HL-60/S4 treated with retinoic acid at 250 ng/mL for 4 days and 3 days (cell line): ENCODE results near the gene CHMP4A.

Experiments used
- in situ Hi-C: fragments of 300-500 bp; cut with MboI; formaldehyde crosslinking; loops from 2 replicates; pipeline ENCODE4 v1.7.0; 2022; ENCODE audit warnings: low sequenced_read_pairs

CHMP4A gene

DNA sequence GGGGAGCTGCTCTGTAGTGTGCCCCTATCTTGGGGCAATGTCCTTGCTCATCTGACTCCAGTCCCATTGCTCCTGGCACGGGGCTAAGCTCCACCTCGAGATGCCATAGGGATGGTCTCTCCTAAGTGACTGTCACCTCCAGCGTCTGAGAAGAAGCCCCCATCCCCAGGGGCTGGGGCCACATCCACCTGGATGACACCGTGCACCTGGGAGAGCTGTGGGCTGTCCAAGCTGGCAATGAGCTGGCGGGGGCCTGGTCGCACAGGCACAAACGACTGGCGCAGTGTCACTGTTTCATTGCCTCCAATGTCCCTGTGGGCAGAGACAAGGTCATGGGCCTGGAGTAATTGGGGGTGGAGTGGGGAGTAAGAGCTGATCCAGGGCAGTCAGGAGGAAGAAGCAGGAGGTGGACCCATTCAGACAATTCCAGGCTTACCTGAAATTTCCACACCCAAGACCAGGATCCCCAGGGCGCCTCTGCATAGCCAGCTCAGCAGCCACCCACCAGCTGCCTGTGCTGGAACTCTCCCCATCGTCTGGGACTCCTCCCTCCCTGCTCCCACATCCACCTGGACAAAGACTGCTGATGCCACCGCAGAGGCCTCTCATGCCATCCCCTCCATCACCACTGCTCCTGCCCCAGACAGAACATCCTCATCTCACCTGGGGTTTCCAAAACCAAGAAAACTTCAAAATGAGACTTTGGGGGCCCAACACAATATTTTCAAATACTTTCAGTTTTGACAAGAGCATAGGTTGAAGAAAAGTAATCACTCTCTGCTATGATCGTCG, 36.1 kb upstream of the CHMP4A start:
- in situ Hi-C loops: loop anchor here (25.0 kb wide), 1 partner anchor 188 kb away; the partner anchor contains the start of genes CBLN3, KHNYN and SDR39U1

DNA sequence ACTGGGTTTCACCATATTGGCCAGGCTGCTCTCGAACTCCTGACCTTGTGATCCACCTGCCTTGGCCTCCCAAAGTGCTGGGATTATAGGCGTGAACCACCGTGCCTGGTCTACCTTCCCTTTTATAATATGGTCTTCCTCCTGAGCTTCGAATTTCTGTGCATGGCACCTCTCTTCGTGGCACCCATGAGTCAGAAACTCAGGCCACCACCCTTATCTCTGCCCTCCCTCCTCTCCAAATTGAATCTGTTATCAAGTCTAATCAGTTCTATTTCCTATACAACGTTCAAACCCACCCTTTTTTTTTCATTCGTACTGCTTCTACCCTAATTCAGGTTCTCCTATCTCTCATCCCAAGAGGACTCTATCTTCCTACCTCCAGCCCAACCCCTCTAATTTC, 34.1 kb upstream of the CHMP4A start:
- in situ Hi-C loops: loop anchor here (25.0 kb wide), 1 partner anchor 190 kb away; the partner anchor contains the start of genes CBLN3, KHNYN and SDR39U1

DNA sequence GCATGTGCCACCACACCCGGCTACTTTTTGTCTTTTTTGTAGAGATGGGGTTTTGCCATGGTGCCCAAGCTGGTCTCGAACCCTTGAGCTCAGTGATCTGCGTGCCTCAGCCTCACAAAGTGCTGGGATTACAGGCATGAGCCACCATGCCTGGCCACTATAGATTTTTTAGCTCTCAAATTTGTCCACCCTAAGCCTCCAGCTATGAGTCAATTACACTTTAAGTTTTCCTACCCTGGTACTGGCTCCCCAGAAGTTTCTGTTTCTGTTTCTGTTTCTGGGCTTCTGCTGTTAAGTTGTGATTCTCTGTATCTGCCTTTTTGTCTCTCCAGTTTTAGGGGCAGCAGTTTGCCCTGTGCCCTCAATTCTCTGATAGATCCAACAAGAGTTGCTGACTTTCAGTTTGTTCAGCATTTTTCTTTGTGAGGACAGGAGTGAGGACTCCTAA, 33.5 kb upstream of the CHMP4A start:
- in situ Hi-C loops: loop anchor here (25.0 kb wide), 1 partner anchor 191 kb away; the partner anchor contains the start of genes CBLN3, KHNYN and SDR39U1

DNA sequence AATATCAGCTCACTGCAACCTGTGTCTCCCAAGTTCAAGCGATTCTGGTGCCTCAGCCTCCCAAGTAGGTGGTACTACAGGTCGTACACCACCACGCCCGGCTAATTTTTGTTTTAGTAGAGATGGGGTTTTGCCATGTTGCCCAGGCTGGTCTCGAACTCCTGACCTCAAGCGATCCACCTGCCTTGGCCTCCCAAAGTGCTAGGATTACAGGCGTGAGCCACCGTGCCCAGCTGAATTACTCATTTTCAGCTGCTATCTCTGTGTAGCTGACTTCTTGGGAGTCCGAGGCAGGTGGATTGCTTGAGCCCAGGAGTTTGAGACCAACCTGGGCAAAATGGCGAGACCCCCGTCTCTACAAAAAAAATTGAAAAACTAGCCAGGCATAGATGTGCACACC, 32.1 kb upstream of the CHMP4A start:
- in situ Hi-C loops: loop anchor here (25.0 kb wide), 1 partner anchor 192 kb away; the partner anchor contains the start of genes CBLN3, KHNYN and SDR39U1

DNA sequence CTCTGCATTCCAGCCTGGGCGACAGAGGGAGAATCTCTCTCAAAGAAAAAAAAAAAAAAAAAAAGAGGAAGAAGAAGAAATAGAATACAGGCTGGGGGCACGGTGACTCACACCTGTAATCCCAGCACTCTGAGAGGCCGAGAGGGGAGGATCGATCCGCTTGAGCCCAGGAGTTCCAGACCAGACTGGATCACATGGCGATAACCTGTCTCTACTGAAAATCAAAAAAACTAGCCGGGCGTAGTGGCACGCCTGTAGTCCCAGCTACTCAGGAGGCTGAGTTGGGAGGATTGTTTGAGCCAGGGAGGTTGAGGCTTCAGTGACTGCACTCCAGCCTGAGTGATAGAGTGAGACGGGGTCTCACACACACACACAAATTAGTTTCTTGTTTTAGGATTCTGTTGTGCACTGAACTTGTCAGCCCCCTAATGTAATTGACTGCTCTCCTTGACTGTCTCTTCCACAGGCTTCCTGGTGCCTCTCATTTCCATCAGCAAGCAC, 30.1 kb upstream of the CHMP4A start:
- in situ Hi-C loops: loop anchor here (5.0 to 25.0 kb wide), 2 partner anchors 54 to 194 kb away; partner anchors contain the start of genes CBLN3, DHRS1, KHNYN and NOP9

DNA sequence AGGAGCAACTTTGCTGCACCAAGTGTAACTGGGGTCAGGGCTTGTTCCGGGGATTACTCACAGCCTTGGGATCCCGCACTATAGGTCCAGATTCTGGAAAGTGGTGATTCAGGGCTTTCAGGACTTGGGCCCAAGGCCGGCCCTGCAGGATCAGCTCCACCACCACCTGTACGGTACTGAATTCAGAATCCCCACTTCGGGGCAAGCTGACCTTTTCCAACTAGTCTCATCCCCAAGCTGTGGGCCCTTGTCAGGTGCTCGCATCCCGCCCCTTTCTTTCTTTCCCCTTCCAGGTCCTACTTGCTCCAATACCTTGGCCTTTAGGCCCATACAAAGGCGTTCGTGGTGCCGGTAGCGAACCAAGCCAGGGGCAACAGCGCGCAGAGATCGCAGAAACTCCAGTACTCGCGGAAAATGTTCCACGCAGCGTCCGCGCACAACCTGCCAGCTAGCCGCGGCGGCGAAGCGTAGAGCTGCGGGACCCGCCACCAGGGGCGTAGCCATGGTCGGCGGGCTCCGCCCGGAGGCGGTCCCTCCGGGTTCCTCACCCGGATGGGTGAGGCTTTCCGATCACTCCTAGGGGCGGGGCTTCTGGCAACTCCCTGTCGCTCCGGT, 28.6 kb upstream of the CHMP4A start:
- in situ Hi-C loops: loop anchor here (5.0 to 25.0 kb wide), 2 partner anchors 55 to 195 kb away; partner anchors contain the start of genes CBLN3, DHRS1, KHNYN and NOP9

DNA sequence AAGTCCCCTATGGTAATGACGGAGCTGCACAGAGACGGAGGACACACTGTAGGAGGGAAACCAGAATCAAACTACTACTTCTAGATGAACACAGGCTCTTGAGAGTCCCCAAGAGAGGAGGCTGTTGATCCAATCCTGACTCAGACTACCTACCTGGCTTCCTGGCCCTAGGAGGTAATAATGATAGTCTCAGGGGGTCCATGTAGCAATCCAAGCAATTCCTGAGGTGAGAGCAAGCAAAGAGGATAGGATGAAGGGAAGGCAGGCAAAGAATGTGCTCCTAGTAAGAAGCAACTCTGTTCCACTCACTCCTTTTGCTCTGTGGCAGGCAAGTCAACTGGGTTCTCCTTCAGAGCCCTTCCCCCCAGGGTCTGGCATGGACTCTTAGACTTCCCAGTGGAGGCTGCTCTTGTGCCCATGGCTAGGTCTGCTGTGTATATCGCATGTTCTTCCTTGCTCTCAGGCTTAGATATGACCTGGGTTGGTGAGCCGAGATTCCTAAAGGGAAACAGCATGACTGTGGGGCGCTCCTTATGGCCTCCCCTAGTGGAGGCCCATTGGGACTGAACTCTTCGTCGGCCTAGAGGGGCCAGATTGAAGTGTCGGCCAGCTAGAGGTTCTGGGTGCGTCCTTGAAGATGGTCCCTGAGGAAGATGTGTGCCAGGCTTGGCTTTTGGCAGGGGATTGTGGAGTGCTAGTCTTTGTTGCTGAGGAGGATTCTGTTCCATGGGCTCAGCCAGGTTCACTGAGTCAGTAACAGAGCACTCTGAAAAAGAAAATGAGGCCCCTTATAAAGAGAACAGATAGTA, 27.0 kb upstream of the CHMP4A start:
- in situ Hi-C loops: loop anchor here (5.0 to 25.0 kb wide), 2 partner anchors 57 to 197 kb away; partner anchors contain the start of genes CBLN3, DHRS1, KHNYN and NOP9

DNA sequence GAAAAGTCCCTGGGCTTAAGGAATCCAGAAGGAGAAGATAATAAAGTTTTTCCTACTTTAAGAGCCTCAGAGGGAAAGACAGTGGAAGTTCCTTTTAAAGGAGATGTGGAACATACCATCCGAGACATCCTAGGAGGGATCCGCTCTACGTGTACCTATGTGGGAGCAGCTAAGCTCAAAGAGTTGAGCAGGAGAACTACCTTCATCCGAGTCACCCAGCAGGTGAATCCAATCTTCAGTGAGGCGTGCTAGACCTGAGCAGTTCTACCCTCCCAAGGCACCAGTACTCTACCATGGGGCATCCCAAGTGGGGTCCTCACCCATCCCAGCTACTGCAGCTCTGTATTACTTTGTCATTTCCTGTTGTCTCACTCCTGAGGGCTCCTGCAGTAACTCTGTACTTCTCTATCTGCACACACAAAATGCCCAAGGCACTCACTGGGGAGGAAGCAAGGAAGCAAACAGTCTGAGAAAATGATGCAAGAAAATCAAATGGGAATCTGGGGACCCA, 25.3 kb upstream of the CHMP4A start:
- in situ Hi-C loops: loop anchor here (25.0 kb wide), 1 partner anchor 199 kb away; the partner anchor contains the start of genes CBLN3, KHNYN and SDR39U1

DNA sequence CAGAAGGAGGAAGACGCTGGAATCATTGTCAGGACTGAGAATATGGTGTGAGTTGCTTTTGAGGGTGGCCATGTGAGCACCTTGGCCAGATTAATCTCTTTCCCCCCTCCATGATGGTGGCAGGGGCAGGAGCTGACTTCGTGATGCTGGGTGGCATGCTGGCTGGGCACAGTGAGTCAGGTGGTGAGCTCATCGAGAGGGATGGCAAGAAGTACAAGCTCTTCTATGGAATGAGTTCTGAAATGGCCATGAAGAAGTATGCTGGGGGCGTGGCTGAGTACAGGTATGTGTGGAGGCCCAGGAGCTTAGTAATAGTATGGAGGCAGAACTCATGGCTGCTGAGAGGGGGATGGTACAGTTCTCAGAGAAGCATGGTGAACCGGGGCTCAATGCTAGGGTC, 24.8 kb upstream of the CHMP4A start:
- in situ Hi-C loops: loop anchor here (25.0 kb wide), 1 partner anchor 199 kb away; the partner anchor contains the start of genes CBLN3, KHNYN and SDR39U1

DNA sequence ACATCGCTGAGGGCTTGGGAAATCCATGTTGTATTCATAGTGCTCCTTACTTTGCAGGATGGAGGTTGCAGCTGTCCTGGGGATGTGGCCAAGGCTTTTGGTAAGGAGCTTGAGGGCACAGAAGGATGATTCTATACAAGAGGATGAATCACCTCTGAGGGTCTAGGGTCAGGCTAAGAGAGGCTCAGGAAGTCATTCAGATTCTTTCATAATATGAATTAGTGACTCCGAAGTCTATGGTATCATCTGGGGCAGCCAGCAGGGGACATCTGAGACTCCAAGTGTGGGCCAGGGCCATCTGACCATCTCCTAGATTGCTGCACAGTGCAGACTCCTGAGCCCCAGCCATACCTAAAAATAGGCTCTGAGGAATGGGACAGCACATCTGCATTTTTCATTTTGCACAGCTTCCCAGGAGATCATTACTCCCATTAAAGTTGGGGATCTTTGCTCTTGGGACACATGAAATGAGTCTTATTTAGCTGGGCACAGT, 24.2 kb upstream of the CHMP4A start:
- in situ Hi-C loops: loop anchor here (25.0 kb wide), 1 partner anchor 200 kb away; the partner anchor contains the start of genes CBLN3, KHNYN and SDR39U1

DNA sequence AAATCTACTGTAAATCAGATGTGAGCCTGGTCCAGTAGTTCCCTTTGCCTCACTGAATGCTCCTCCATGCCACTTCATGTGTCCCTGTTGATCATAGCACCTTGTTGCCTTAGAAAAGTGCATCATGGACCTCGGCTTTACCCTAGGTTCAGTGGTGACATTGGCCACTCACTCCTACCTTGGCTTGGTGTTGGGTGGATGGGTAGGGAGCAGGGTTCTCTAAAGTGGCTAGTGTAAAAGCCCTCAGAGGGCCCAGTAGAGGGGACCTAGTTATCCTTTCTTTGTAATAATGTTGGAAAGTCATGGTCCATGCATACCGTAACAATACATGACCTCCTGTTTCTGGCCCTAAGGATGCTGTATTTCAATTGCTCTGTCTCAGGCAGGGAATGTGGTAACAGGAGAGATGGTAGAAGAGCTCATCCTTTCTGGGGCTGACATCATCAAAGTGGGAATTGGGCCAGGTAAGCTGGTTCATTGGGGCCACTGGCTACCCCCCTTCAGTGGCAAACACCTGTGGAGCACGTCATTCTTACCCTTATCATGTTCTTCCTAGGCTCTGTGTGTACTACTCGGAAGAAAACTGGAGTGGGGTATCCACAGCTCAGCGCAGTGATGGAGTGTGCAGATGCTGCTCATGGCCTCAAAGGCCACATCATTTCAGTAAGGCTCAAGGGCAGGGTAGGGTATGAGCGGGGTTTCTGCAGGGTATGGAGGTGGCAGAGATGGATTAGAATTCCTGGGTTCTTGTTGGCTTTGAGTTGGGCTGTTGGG, 23.6 kb upstream of the CHMP4A start:
- in situ Hi-C loops: loop anchor here (25.0 kb wide), 1 partner anchor 200 kb away; the partner anchor contains the start of genes CBLN3, KHNYN and SDR39U1

DNA sequence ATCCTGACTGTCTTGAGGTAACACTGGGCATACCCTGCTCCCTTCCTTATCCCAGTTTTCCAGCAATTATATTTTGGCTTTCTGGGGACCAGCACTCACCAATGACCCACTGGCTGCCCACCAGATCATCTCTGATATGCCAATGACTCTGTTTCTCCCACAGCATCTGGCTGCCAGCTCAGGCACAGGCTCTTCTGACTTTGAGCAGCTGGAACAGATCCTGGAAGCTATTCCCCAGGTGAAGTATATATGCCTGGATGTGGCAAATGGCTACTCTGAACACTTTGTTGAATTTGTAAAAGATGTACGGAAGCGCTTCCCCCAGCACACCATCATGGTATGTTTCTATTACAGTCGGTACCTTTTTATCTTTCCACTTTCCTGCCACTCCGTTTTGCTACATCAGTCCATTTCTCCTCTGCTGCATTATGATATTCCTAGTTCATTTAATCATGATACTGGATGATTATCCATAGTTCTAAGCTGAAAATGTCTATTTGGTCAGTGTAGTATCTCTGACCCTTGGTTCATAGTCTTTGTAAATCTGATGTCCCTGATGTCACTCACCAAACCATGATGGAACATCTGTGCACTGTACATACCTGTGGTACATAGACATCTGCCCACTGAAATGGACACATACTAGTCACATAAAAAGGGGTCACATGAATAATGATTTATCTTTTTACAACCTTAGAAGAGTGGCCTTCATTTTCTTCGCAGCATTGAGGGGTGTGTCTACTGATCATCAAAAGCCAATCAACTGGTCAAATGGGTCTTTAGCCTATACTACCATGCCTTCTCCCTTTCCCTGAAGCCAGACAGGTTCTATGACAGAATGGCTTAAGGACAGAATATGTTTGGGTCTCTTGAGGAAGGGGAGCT, 22.8 kb upstream of the CHMP4A start:
- in situ Hi-C loops: loop anchor here (25.0 kb wide), 1 partner anchor 201 kb away; the partner anchor contains the start of genes CBLN3, KHNYN and SDR39U1

DNA sequence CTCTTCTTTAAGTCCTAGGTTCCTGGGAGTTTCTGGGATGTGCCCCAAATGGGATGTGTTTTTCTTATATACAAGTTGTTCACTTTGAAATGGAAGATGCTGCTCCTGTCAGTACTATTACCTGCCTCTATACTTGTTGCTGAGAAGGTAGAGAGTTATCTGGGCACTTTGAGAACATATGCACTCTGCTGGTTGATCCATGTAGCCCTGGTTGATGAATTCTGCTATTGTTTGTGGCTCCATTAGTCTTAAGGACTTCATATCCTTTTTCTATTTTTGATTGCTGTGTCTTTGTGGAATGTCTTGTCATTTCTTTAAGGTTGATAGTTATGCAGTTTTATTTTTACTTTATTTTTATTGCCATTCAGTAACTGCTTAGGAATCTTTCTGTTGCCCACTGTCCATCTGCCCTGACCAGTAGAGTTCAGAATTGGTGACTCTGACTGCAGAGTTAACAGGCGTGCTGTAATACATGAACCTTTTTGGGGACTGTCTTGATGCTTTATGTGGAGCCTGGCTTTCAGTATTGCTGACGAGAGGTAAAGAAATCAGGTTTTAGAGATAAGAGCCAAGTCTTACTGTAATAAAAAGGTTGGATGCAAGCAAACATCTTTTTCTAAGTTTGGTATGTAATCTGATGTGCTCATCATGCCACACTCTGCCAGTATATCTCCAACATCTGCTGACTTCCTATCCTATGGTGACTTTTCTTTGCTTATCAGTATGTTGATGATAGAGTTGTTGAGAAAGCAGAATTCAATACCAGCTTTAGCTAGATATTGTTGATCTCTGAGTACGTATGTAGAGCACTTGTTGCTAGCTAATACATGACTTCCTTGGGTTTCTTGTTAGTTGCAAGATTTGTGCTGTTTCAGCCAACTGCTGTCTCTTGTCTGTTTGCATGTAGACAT, 21.1 kb upstream of the CHMP4A start:
- in situ Hi-C loops: loop anchor here (25.0 kb wide), 1 partner anchor 203 kb away; the partner anchor contains the start of genes CBLN3, KHNYN and SDR39U1

DNA sequence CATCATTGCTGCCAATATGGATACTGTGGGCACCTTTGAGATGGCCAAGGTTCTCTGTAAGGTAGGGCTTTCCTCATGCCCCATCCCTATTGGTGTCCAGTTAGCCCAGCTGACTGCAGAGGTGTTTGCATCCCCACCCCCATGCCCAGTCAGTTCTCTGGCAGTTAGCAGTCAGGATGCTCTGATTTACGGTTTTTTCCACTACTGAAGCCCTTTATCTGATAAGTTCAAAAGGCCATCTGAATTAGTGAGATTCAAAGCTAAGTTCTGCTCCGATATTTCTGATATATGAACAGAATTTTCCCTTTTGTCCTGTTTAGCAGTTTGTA, 20.2 kb upstream of the CHMP4A start:
- in situ Hi-C loops: loop anchor here (25.0 kb wide), 1 partner anchor 204 kb away; the partner anchor contains the start of genes CBLN3, KHNYN and SDR39U1

DNA sequence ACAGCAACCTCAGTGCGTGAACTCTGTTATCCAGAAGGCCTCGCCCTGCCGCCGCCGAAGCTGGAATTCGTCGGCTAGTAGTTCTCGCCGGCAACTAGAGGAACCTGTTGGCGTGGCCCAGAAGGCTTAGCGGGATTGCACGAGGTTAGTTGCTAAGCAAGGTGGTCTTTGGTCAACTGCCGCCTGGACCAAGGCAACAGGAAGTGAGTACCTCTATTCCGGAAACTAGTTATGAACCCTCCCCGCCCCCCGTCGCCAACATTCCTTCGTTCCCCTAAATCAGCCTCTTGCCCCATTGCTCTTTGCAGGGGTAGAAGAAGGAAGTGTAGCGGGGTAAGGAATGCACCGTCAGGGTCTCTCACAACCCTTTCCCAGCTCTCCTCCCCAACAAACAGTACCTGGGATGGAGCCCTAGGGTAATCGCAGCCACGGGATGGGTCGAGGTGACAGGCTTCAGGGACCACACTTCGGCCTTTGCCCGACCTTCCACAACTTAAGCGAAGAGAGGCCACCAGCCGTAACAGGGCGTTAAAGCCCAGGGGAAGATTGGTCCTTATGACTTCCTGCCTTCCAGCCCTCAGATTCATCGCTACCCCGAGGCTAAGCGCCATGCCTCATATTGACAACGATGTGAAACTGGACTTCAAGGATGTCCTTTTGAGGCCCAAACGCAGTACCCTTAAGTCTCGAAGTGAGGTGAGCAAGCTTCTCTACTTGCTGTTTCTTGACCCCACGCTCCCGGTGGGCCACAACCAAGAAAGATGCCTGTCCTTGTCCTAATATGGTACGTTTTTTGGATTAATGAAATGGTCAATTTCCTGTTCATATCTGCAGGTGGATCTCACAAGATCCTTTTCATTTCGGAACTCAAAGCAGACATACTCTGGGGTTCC, 19.6 kb upstream of the CHMP4A start, which contains the start of gene GMPR2:
TSS of gene GMPR2 (plus strand) at position 285 of the 893 bp plus-strand sequence. CDS start at position 610, 325 bp downstream.
- in situ Hi-C loops: loop anchor here (25.0 kb wide), 1 partner anchor 204 kb away; the partner anchor contains the start of genes CBLN3, KHNYN and SDR39U1
